HG02763 (cell line): ENCODE data around the gene CREB5.
"Not testable (repeated sequence)": the region's sequence is repeated elsewhere in the genome, so short reads cannot be mapped to it uniquely, and the experiment has no call there.

ENCODE experiments used
- ATAC-seq: cut with Tn5 transposase; IDR thresholded peaks from one replicate; pipeline ENCODE4 v1.9.1; 2021; ENCODE audit warnings: mild to moderate bottlenecking, moderate library complexity; ENCODE audit not compliant: unreplicated experiment

CREB5 gene

GRCh38 chr7:28762651-28763050 lies 350.3 kb downstream of the CREB5 start:
- ATAC-seq, result no peak

- no peak for ATAC-seq
These were observed 354.0 kb downstream of the CREB5 start for GRCh38 chr7:28766359-28766758.

GRCh38 chr7:28767356-28767755 lies 355.0 kb downstream of the CREB5 start:
- no peak for ATAC-seq

- no peak for ATAC-seq
These were observed 356.3 kb downstream of the CREB5 start for GRCh38 chr7:28768577-28769147.

GRCh38 chr7:28771906-28772622 lies 359.7 kb downstream of the CREB5 start:
- ATAC-seq, result no peak

- ATAC-seq, result no peak
These were observed 361.3 kb downstream of the CREB5 start for GRCh38 chr7:28773423-28774145.

GRCh38 chr7:28774261-28774988 lies 362.1 kb downstream of the CREB5 start:
- no peak for ATAC-seq

- no peak for ATAC-seq
These were observed 364.3 kb downstream of the CREB5 start for GRCh38 chr7:28776463-28777157.

- no peak for ATAC-seq
These were observed 366.5 kb downstream of the CREB5 start for GRCh38 chr7:28778786-28779185.

- no peak for ATAC-seq
These were observed 367.6 kb downstream of the CREB5 start for GRCh38 chr7:28779954-28780353.

- no peak for ATAC-seq
These were observed 370.0 kb downstream of the CREB5 start for GRCh38 chr7:28782362-28782761.

GRCh38 chr7:28784171-28784902 lies 372.0 kb downstream of the CREB5 start:
- ATAC-seq, result no peak

GRCh38 chr7:28785041-28785995 lies 373.0 kb downstream of the CREB5 start:
- ATAC-seq, result no peak

- ATAC-seq, result not testable (repeated sequence)
These were observed 373.8 kb downstream of the CREB5 start for GRCh38 chr7:28786156-28786555.

- ATAC-seq, result no peak
These were observed 374.8 kb downstream of the CREB5 start for GRCh38 chr7:28787106-28787505.

- no peak for ATAC-seq
These were observed 378.1 kb downstream of the CREB5 start for GRCh38 chr7:28790467-28790866.

- ATAC-seq, result no peak
These were observed 380.5 kb downstream of the CREB5 start for GRCh38 chr7:28792858-28793257.

- no peak for ATAC-seq
These were observed 381.2 kb downstream of the CREB5 start for GRCh38 chr7:28793381-28794085.
